GM23248 (cell line): ENCODE measurements around the gene PPHLN1.

Source experiments
- EZH2 ChIP-seq: fragments of 200-600 bp; sonication (generic); IDR thresholded peaks from 2 replicates; pipeline ENCODE4 v1.6.1; 2018; ENCODE audit warnings: antibody characterized with exemption, mild to moderate bottlenecking; ENCODE audit not compliant: insufficient read depth, poor library complexity, severe bottlenecking
- EZH2phosphoT487 ChIP-seq: fragments of 200-600 bp; sonication (generic); IDR thresholded peaks from 2 replicates; pipeline ENCODE4 v1.6.1; 2018; ENCODE audit warnings: antibody characterized with exemption, moderate library complexity, mild to moderate bottlenecking, low read depth; ENCODE audit not compliant: insufficient read depth

- TF ChIP-seq EZH2 (no peak), EZH2phosphoT487 (no peak)
Observed at GRCh38 chr12:42283739-42284138, 42.2 kb upstream of the PPHLN1 start.
